T47D (cell line): ENCODE measurements around the gene LTC4S.

Source experiments
- DNase-seq, 2 experiments: peaks; one replicate each; pipeline versions ENCODE4 v3.0.0 to v3.0.0-alpha.2; 2011 to 2012; ENCODE audit warnings: low read depth in 1 of 2, low spot score in 1 of 2
- JUND ChIP-seq: IDR thresholded peaks from 2 replicates; pipeline ENCODE4 v1.6.1; 2012; ENCODE audit warnings: low read depth
- in situ Hi-C: cut with HindIII; loops from 2 replicates; pipeline ENCODE4 v1.10.0; 2016; ENCODE audit warnings: low sequenced_read_pairs, low pct_unique_long_range_greater_than_20kb

Gene LTC4S

GRCh38 chr5:179812135-179812825 lies 18.5 kb downstream of the LTC4S start:
- TF ChIP-seq JUND: no peak
- in situ Hi-C loops: no loop called here
- DNase-seq: no peak

- no peak for TF ChIP-seq JUND
- in situ Hi-C loops: no loop called here
- no peak for DNase-seq
These were observed 19.3 kb downstream of the LTC4S start for GRCh38 chr5:179812997-179813607.

DNA sequence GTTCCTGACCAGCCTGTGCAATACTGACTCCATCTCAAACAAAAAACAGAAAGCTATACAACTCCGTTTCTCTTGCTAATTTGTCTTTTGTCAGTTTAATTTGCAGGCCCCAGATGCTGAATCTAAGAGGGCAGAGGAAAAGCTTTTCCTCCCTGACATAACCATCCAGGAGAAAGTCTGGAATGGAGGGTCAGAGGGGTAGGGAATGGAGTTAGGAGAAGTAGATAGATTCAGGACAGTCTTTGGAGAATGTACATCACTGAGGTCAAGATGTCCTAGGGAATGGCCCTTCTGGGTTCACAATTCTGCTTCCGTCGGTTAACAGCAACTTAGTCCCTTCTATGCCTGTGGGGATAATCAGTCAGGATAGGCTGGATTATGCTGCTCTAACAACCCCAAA lies 20.3 kb downstream of the LTC4S start:
- TF ChIP-seq JUND: no peak
- DNase-seq: no peak
- in situ Hi-C loops: no loop called here

- in situ Hi-C loops: no loop called here
- DNase-seq: no peak
- TF ChIP-seq JUND: no peak
These were observed 21.9 kb downstream of the LTC4S start for GRCh38 chr5:179815491-179816249.

GRCh38 chr5:179816401-179816795 lies 22.6 kb downstream of the LTC4S start:
- no peak for TF ChIP-seq JUND
- DNase-seq: no peak
- in situ Hi-C loops: no loop called here

GRCh38 chr5:179816796-179817469 lies 23.1 kb downstream of the LTC4S start:
- in situ Hi-C loops: no loop called here
- no peak for DNase-seq
- TF ChIP-seq JUND: no peak

DNA sequence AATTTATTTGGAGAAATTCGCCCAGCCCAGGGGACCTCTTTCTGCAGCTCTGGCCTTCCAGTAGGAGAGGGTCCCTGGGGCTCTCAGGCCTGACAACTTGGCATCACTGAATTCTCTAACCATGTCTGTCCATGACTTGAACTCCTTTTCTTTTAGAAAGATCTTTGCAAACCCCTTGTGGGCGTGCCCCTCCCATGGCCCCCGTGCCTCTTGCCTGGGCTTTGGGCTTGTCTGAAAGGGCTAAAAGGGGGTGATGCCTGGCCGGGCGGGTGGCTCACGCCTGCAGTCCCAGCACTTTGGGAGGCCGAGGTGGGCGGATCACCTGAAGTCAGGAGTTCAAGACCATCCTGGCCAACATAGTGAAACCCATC lies 23.7 kb downstream of the LTC4S start:
- no peak for TF ChIP-seq JUND
- no peak for DNase-seq
- in situ Hi-C loops: no loop called here

- DNase-seq: no peak
- in situ Hi-C loops: no loop called here
- TF ChIP-seq JUND: no peak
These were observed 24.3 kb downstream of the LTC4S start for GRCh38 chr5:179817890-179818745.

GRCh38 chr5:179818746-179819295 lies 25.0 kb downstream of the LTC4S start:
- peak; percentile 52; the same call in 1 of the 2 replicates for TF ChIP-seq JUND
- peak; percentile 78 to 83 for DNase-seq
- in situ Hi-C loops: no loop called here

DNA sequence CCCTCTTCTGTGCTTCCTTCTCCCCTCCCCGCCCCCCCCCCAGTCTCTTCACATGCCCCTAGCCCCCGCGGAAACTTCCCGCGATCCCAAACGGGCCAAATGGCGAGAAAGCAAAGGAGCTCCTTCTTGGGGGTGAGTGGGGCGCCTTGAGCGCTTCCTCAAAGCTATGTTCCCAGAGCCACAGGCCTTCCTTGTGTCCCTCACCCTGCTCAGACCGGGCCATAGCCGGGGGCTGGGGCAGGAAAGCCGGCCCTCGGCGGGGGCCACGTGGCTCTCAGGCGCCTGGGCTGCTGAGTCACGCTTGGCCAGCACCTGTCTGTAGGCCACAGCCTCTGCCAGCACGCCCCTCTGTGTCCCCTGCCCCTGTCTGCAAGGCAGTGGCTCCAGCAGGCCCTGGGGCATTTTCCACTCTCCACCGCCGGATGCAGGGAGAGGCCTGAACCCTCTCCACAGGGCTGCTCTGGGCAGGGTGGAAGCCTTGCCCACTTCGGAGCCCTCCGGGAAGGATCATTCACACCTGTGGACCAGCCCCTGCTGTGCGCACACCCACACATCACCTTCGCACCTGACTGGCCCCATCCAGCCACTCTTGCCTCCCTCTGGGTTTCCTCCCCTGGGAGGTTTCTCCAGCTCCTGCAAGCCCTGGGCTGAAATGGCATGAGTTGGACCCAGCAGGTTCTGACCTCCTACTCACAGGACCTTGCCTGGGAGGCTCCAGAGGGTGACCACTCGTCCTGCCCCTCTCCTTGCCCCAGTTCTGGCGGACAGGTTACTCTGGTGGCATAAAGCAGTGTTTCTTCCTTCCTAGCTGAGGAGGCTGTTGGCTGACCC lies 25.7 kb downstream of the LTC4S start:
- no peak for TF ChIP-seq JUND
- DNase-seq: peak in 1 of 2 experiments; percentile 68
- in situ Hi-C loops: no loop called here

DNA sequence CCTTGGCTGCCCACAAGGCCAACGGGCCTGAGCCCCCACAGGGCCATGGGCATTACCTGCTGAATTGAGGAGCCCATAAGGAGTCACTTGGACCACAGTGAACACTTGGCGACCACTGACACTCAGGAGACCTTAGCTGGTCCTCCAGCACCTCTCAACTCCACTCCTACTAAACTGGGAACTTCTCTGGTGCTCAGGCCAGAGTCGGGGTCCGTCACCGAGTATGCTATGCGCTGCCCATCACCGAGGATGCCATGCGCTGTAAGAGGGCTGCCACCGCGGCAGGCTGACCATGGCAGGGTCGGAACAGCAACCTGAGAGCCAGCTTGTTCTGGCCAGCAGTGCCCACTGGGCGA lies 26.3 kb downstream of the LTC4S start:
- DNase-seq: no peak
- TF ChIP-seq JUND: no peak
- in situ Hi-C loops: no loop called here
